ENCODE results near the gene CRABP1. TPM values are rescaled to one million over a fixed set of nuclear protein-coding genes. Genes with fewer than 3 reads are reported as not detected.

The CRABP1 gene
- total RNA-seq, 4 donors from 2014 or later, result 0.50 to 5.3 (median 3.6) TPM; not detected in 1

- no peaks in the 10 kb centered on the region for H3K4me1 ChIP-seq
- H3K27ac ChIP-seq, result no peak overlapping the region
- 78 to 100% methylated on average over 3 of the region's 3 CpGs for WGBS, 2 donors (ENCODE audit: low coverage in 1 of 2)
- TF ChIP-seq EP300 (IDR thresholded peaks at IDR 0.05) (no peak), POLR2A (IDR thresholded peaks at IDR 0.05) (no peak), POLR2AphosphoS5 (IDR thresholded peaks at IDR 0.05) (no peak), CTCF (IDR thresholded peaks at IDR 0.05) (no peak)
- H3K27me3 ChIP-seq, result peaks cover 55% of the 10 kb centered on the region
- H3K4me3 ChIP-seq, result no peak overlapping the region
- ATAC-seq, result no peak
- H3K36me3 ChIP-seq, result no peaks in the 10 kb centered on the region
- peaks cover 0 to 11% (median 0%) of the 10 kb centered on the region in 3 donors for H3K9me3 ChIP-seq
Measured at GRCh38 chr15:78334845-78335244, 5.3 kb upstream of the CRABP1 start.

GRCh38 chr15:78335985-78336384, 4.2 kb upstream of the CRABP1 start:
- no peak for ATAC-seq
- no peaks in the 10 kb centered on the region for H3K36me3 ChIP-seq
- peaks cover 0 to 11% (median 0%) of the 10 kb centered on the region in 3 donors for H3K9me3 ChIP-seq
- no peak overlapping the region for H3K4me3 ChIP-seq
- 90 to 100% methylated on average over 2 of the region's 4 CpGs for WGBS, 2 donors (ENCODE audit: low coverage in 1 of 2)
- no peak overlapping the region for H3K27ac ChIP-seq
- H3K27me3 ChIP-seq, result peaks cover 67% of the 10 kb centered on the region
- peaks cover 0 to 11% (median 0%) of the 10 kb centered on the region in 3 donors for H3K4me1 ChIP-seq
- TF ChIP-seq CTCF (IDR thresholded peaks at IDR 0.05) (no peak), EP300 (IDR thresholded peaks at IDR 0.05) (no peak), POLR2AphosphoS5 (IDR thresholded peaks at IDR 0.05) (no peak), POLR2A (IDR thresholded peaks at IDR 0.05) (no peak)

- Histone ChIP-seq H3K27ac (no peak overlapping the region), H3K36me3 (no peaks in the 10 kb centered on the region), H3K4me1 (peaks cover 0 to 16% (median 0%) of the 10 kb centered on the region in 3 donors), H3K4me3 (no peak overlapping the region), H3K9me3 (peaks cover 0 to 11% (median 0%) of the 10 kb centered on the region in 3 donors), H3K27me3 (peaks cover 95% of the 10 kb centered on the region)
- no peak for TF ChIP-seq POLR2AphosphoS5 (IDR thresholded peaks at IDR 0.05)
- TF ChIP-seq POLR2A (IDR thresholded peaks at IDR 0.05), result no peak
- TF ChIP-seq CTCF (IDR thresholded peaks at IDR 0.05), result no peak
- no peak for TF ChIP-seq EP300 (IDR thresholded peaks at IDR 0.05)
- WGBS, 2 donors (ENCODE audit: low coverage in 1 of 2), result 53 to 69% methylated on average over 2 to 5 of the region's 7 CpGs
- ATAC-seq, result no peak
Measured at GRCh38 chr15:78338781-78339180, 1.4 kb upstream of the CRABP1 start.

GRCh38 chr15:78339559-78339958, 594 bp upstream of the CRABP1 start:
- Histone ChIP-seq H3K27ac (no peak overlapping the region), H3K36me3 (no peaks in the 10 kb centered on the region), H3K4me1 (peaks cover 0 to 16% (median 0%) of the 10 kb centered on the region in 3 donors), H3K27me3 (peaks cover 95% of the 10 kb centered on the region), H3K9me3 (peaks cover 0 to 5% (median 0%) of the 10 kb centered on the region in 3 donors), H3K4me3 (no peak overlapping the region)
- ATAC-seq, result no peak
- TF ChIP-seq CTCF (IDR thresholded peaks at IDR 0.05) (no peak), POLR2AphosphoS5 (IDR thresholded peaks at IDR 0.05) (no peak), POLR2A (IDR thresholded peaks at IDR 0.05) (no peak), EP300 (IDR thresholded peaks at IDR 0.05) (no peak)
- WGBS, 2 donors (ENCODE audit: low coverage in 1 of 2), result 43 to 48% methylated on average over 6 to 7 of the region's 17 CpGs

All from gastroesophageal sphincter (tissue), 4 donors.